Measurements from ENCODE around the gene HAUS7.

DNA sequence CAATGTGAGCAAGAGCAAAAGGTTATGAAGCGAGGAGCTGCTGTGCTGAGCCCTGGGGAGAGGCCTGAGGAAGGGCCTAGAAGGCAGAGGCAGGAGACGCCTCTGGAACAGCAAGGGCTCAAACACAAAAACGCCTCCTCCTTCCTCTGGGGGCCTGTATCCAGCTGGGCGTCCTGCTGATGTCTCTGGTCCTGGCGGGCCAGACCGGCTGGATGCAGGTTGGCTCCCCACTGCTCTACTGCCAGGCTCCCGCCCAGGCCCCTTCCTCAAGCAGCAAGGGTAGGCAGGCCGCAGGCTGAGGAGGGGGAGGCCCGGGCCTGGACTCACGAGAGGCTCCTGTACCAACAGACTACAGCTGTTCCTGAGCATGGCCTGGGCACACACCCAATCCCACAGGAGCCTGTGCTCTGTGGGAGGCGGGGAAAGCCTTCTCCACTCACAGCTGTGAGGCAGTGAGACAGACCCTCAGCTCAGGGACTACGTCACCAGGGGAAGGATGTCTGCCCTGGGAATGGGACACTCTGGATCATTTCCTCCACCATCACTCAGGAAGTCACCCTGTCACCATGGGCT is 2.3 kb downstream of the HAUS7 start:
- TF ChIP-seq, protein P1, sequence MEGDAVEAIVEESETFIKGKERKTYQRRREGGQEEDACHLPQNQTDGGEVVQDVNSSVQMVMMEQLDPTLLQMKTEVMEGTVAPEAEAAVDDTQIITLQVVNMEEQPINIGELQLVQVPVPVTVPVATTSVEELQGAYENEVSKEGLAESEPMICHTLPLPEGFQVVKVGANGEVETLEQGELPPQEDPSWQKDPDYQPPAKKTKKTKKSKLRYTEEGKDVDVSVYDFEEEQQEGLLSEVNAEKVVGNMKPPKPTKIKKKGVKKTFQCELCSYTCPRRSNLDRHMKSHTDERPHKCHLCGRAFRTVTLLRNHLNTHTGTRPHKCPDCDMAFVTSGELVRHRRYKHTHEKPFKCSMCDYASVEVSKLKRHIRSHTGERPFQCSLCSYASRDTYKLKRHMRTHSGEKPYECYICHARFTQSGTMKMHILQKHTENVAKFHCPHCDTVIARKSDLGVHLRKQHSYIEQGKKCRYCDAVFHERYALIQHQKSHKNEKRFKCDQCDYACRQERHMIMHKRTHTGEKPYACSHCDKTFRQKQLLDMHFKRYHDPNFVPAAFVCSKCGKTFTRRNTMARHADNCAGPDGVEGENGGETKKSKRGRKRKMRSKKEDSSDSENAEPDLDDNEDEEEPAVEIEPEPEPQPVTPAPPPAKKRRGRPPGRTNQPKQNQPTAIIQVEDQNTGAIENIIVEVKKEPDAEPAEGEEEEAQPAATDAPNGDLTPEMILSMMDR (IDR thresholded peaks at IDR 0.05) = no peak
- TF ChIP-seq POLR2AphosphoS5 (IDR thresholded peaks at IDR 0.05) (no peak), POLR2A (IDR thresholded peaks at IDR 0.05) (no peak)
